K562 (cell line): ENCODE data around the gene KIF17. TPM values are rescaled to one million over a fixed set of nuclear protein-coding genes. Genes with fewer than 3 reads are reported as not detected.

Experiments
- E2F3 ChIP-seq: fragments of 250-450 bp; sonication (Bioruptor Pico); IDR thresholded peaks from 2 replicates; pipeline ENCODE4 v1.4.0; 2020; ENCODE audit warnings: mild to moderate bottlenecking
- ETV5 ChIP-seq: sonication (generic); formaldehyde crosslinking; IDR thresholded peaks from 2 replicates; pipeline ENCODE4 v1.4.0; 2020; ENCODE audit warnings: low read depth, mild to moderate bottlenecking, missing genetic modification reagents
- FOSL1 ChIP-seq: fragments of 200-800 bp; sonication (Bioruptor generic); conservative IDR thresholded peaks from 2 replicates; pipeline ENCODE4 v1.6.1; 2016; ENCODE audit warnings: missing genetic modification characterization, missing compliant biosample characterization
- FOXM1 ChIP-seq, 2 experiments: fragments of 450-650 bp in 1 of 2; sonication (generic) in 1 of 2; formaldehyde crosslinking in 1 of 2; IDR thresholded peaks; 2 replicates each; pipeline versions ENCODE4 v1.6.1 to v1.9.0; 2017 to 2022; ENCODE audit warnings: low read depth in 2 of 2, mild to moderate bottlenecking in 2 of 2, missing genetic modification reagents in 1 of 2, moderate library complexity in 1 of 2
- GABPA ChIP-seq: fragments of 200-800 bp; sonication (Bioruptor generic); conservative IDR thresholded peaks from 2 replicates; pipeline ENCODE4 v1.6.1; 2016; ENCODE audit warnings: low read depth, missing genetic modification characterization, missing compliant biosample characterization
- ILK ChIP-seq: fragments of 450-650 bp; IDR thresholded peaks from 2 replicates; pipeline ENCODE4 v1.6.1; 2016; ENCODE audit warnings: missing genetic modification characterization, low read depth, mild to moderate bottlenecking, missing compliant biosample characterization, moderate library complexity, borderline replicate concordance
- KLF13 ChIP-seq: fragments of 450-650 bp; IDR thresholded peaks from 2 replicates; pipeline ENCODE4 v1.6.1; 2016; ENCODE audit warnings: missing genetic modification characterization, low read depth, mild to moderate bottlenecking, missing compliant biosample characterization, moderate library complexity, borderline replicate concordance
- PHB2 ChIP-seq: fragments of 450-650 bp; IDR thresholded peaks from 2 replicates; pipeline ENCODE4 v1.6.1; 2017; ENCODE audit warnings: low read depth
- PURB ChIP-seq: sonication (generic); formaldehyde crosslinking; IDR thresholded peaks from 2 replicates; pipeline ENCODE4 v1.9.0; 2021; ENCODE audit warnings: low read depth, mild to moderate bottlenecking, missing genetic modification reagents
- RBM25 ChIP-seq: fragments of 200-400 bp; formaldehyde crosslinking; IDR thresholded peaks from 2 replicates; pipeline ENCODE4 v1.6.1; 2018; ENCODE audit warnings: low read length, low read depth, moderate library complexity; ENCODE audit not compliant: severe bottlenecking
- SIN3A ChIP-seq, 2 experiments: fragments of 150-350 bp in 1 of 2; IDR thresholded peaks; 2 replicates each; pipeline ENCODE4 v1.6.1; 2011 to 2016; ENCODE audit warnings: borderline replicate concordance in 2 of 2, low read depth in 2 of 2, low read length in 2 of 2, mild to moderate bottlenecking in 2 of 2, moderate library complexity in 2 of 2; ENCODE audit not compliant: control insufficient read depth in 1 of 2
- SREBF2 ChIP-seq: sonication (generic); formaldehyde crosslinking; IDR thresholded peaks from 2 replicates; pipeline ENCODE4 v1.4.0; 2020; ENCODE audit warnings: mild to moderate bottlenecking, missing genetic modification reagents
- USF2 ChIP-seq: sonication (generic); formaldehyde crosslinking; IDR thresholded peaks from 2 replicates; pipeline ENCODE4 v1.5.0; 2020; ENCODE audit warnings: missing genetic modification reagents
- ZFP91 ChIP-seq: sonication (generic); formaldehyde crosslinking; IDR thresholded peaks from 2 replicates; pipeline ENCODE4 v1.8.0; 2022; ENCODE audit warnings: mild to moderate bottlenecking, missing genetic modification reagents
- ZSCAN29 ChIP-seq: fragments of 450-650 bp; IDR thresholded peaks from 2 replicates; pipeline ENCODE4 v1.6.1; 2017
- polyA plus RNA-seq, 8 experiments: library from polyadenylated mRNA; depleted of rRNA in 4 of 8; stranded (reverse) in 5 of 8; unstranded in 3 of 8; fragments of >200 nt; fragmentation: Nextera tagmentation in 2 of 8; fragmentation: Illumina TruSeq in 1 of 8; extraction: Ambion mirVana in 2 of 8; extraction: Trizol in 1 of 8; gene quantifications; 2 replicates each; pipeline versions ENCODE4 v1.2.1 to v1.2.3, GENCODE V29; 2011 to 2014; ENCODE audit warnings: inconsistent platforms in 1 of 8, missing spikeins in 1 of 8
- total RNA-seq, 7 experiments: library from RNA; depleted of rRNA in 6 of 7; stranded (reverse); fragments of >200 nt in 6 of 7; fragmentation: Illumina TruSeq in 2 of 7; extraction: Trizol in 2 of 7; gene quantifications; 2 replicates each; pipeline versions ENCODE4 v1.2.1 to v1.2.3, GENCODE V29; 2011 to 2021; ENCODE audit warnings: low replicate concordance in 1 of 7
- TF ChIP-seq, protein P1 (sequence below): fragments of 450-650 bp; IDR thresholded peaks from 2 replicates; pipeline ENCODE4 v1.6.1; 2016; ENCODE audit warnings: low read depth

The KIF17 gene
- total and polyA plus RNA-seq, 9 of the 15 experiments (the other 6 are each of a cell fraction or from before 2014, with no cell fraction given), result 0.04 to 0.47 (median 0.18) TPM; not detected in 5

DNA sequence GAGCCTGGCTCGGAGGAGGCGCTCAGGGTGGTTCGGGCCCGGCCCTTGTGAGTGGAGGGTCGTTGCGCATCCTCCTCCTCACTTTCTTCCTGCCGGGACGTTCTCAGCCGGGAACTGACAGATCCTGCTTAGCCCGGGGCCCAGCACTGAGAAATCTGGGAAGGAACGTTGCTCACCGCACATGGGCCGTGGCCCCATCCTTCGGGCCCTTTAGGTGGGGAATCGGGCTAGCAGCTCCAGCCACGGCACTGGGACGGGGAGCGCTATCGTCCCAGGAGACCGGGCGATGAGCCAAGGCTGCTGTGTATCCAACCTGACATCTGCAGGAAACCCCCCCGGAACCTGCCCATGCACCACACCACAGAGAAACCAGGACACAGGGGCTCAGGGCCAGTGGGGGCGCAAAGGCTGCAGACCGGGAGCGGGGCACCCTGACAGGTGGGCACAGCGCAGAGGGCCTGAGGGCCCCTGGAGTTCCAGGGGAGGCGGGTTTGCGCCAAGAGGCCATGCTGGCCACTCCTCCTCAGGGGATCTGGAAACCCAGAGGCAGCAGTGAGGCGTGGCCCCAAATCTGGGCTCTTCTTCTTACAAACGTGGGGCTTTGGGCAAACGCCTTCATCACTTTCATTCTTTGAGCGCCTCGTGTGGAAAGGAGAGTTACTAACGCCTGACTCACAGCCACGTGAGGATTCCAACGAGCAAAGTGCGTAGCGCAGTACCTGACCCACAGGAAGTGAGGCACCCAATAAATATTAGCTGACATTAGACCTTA, 15.0 kb upstream of the KIF17 start, which contains the start of gene SH2D5 (continued):
- TF ChIP-seq KLF13 (no peak), ZSCAN29 (no peak), ILK (no peak), ZFP91 (CRISPR knock-in tag) (peak; percentile 14; the same call in 1 of the 2 replicates), USF2 (CRISPR knock-in tag) (peak; percentile 72), RBM25 (no peak), GABPA (tag) (peak; percentile 62), FOXM1 (IDR thresholded peaks at IDR 0.05; ENCODE audit: low read depth) (no peak), FOXM1 (CRISPR knock-in tag; IDR thresholded peaks at IDR 0.05; ENCODE audit: low read depth) (no peak), FOSL1 (peak; percentile 98), SIN3A (IDR thresholded peaks at IDR 0.05; ENCODE audit: borderline replicate concordance in 2 of 2, control insufficient read depth in 1 of 2, low read depth in 2 of 2, low read length in 2 of 2) (no peak), PURB (CRISPR knock-in tag) (no peak), SREBF2 (CRISPR knock-in tag) (no peak), ETV5 (peak; percentile 78; the same call in 1 of the 2 replicates), E2F3 (no peak), PHB2 (no peak)
- TF ChIP-seq, protein P1, sequence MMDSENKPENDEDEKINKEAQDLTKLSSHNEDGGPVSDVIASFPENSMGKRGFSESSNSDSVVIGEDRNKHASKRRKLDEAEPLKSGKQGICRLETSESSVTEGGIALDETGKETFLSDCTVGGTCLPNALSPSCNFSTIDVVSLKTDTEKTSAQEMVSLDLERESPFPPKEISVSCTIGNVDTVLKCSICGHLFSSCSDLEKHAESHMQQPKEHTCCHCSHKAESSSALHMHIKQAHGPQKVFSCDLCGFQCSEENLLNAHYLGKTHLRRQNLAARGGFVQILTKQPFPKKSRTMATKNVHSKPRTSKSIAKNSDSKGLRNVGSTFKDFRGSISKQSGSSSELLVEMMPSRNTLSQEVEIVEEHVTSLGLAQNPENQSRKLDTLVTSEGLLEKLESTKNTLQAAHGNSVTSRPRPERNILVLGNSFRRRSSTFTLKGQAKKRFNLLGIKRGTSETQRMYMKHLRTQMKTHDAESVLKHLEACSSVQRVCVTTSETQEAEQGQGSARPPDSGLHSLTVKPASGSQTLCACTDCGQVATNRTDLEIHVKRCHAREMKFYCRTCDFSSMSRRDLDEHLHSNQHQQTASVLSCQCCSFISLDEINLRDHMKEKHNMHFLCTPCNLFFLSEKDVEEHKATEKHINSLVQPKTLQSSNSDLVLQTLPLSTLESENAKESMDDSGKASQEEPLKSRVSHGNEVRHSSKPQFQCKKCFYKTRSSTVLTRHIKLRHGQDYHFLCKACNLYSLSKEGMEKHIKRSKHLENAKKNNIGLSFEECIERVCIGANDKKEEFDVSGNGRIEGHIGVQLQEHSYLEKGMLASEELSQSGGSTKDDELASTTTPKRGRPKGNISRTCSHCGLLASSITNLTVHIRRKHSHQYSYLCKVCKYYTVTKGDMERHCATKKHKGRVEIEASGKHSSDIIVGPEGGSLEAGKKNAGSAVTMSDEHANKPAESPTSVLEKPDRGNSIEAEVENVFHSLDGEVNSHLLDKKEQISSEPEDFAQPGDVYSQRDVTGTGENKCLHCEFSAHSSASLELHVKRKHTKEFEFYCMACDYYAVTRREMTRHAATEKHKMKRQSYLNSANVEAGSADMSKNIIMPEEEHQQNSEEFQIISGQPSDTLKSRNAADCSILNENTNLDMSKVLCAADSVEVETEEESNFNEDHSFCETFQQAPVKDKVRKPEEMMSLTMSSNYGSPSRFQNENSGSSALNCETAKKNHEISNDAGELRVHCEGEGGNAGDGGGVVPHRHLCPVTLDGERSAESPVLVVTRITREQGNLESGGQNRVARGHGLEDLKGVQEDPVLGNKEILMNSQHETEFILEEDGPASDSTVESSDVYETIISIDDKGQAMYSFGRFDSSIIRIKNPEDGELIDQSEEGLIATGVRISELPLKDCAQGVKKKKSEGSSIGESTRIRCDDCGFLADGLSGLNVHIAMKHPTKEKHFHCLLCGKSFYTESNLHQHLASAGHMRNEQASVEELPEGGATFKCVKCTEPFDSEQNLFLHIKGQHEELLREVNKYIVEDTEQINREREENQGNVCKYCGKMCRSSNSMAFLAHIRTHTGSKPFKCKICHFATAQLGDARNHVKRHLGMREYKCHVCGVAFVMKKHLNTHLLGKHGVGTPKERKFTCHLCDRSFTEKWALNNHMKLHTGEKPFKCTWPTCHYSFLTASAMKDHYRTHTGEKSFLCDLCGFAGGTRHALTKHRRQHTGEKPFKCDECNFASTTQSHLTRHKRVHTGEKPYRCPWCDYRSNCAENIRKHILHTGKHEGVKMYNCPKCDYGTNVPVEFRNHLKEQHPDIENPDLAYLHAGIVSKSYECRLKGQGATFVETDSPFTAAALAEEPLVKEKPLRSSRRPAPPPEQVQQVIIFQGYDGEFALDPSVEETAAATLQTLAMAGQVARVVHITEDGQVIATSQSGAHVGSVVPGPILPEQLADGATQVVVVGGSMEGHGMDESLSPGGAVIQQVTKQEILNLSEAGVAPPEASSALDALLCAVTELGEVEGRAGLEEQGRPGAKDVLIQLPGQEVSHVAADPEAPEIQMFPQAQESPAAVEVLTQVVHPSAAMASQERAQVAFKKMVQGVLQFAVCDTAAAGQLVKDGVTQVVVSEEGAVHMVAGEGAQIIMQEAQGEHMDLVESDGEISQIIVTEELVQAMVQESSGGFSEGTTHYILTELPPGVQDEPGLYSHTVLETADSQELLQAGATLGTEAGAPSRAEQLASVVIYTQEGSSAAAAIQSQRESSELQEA, result no peak
